ENCODE results near the gene ERMARD.

ERMARD gene

DNA sequence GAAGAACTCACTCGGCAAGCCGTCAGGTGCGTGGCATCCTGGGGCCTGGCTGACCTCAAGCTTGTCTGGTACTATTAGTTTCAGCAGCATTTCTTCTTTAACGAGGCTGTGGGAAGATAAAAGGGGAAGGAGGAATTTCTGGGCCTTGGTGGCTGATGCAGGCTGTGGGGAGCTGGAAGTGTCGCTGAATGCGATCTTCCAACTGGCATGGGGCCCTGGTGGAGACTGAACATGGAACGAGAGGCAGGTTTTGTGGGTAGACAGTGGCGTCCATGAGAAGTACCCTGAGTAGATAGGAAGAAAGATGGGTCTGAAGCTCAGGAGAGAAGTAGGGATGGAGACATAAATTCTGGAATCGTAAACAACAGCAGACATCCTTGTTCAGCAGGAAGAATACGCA lies 23.9 kb downstream of the ERMARD start:
- H3K36me3 ChIP-seq (ENCODE audit: insufficient read depth, low read length): peaks cover 4% of the 10 kb centered on the region; the same call in 1 of the 2 replicates

DNA sequence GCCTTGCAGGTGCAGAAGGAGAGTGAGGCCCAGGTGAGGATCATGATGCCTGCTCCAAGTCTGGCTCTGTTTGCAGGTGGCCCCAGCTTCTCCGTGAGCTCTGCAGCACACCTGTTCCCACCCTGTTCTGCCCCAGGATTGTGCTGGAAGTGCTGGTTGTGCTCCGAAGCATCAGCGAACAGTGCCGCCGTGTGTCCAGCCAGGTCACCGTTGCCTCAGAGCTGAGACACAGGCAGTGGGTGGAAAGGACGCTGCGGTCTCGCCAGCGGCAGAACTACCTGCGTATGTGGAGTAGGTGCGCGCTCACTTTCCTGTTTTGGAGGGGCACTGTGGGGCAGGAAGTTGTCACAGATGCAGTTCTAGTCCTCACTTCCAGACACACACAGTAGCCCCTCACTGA lies 25.0 kb downstream of the ERMARD start:
- no peak for DNase-seq (ENCODE audit: low read depth, low spot score)
- peaks cover 4% of the 10 kb centered on the region; the same call in 1 of the 2 replicates for H3K36me3 ChIP-seq (ENCODE audit: insufficient read depth, low read length)
- H3K9me3 ChIP-seq (ENCODE audit: low read depth, low read length): no peaks in the 10 kb centered on the region
- H3K27ac ChIP-seq: no peak overlapping the region
- H3K4me3 ChIP-seq: no peak overlapping the region
- no peak overlapping the region for H3K9ac ChIP-seq (ENCODE audit: insufficient read length)
- no peak for TF ChIP-seq FOXP2 (optimal IDR thresholded peaks at IDR 0.05; ENCODE audit: control extremely low read depth, extremely low read length, insufficient read depth)
- no peak for TF ChIP-seq POLR2AphosphoS5 (IDR thresholded peaks at IDR 0.05; ENCODE audit: borderline replicate concordance, low read depth, low read length)
- TF ChIP-seq EZH2 (IDR thresholded peaks at IDR 0.05): no peak

More for the DNA sequence above, 23.9 kb downstream of the ERMARD start:
- H3K4me3 ChIP-seq: no peak overlapping the region
- no peak overlapping the region for H3K27ac ChIP-seq
- H3K9ac ChIP-seq (ENCODE audit: insufficient read length): no peak overlapping the region
- H3K9me3 ChIP-seq (ENCODE audit: low read depth, low read length): no peaks in the 10 kb centered on the region
- no peak for DNase-seq (ENCODE audit: low read depth, low spot score)
- TF ChIP-seq POLR2AphosphoS5 (IDR thresholded peaks at IDR 0.05; ENCODE audit: borderline replicate concordance, low read depth, low read length) (no peak), EZH2 (IDR thresholded peaks at IDR 0.05) (no peak), FOXP2 (optimal IDR thresholded peaks at IDR 0.05; ENCODE audit: control extremely low read depth, extremely low read length, insufficient read depth) (no peak)

DNA sequence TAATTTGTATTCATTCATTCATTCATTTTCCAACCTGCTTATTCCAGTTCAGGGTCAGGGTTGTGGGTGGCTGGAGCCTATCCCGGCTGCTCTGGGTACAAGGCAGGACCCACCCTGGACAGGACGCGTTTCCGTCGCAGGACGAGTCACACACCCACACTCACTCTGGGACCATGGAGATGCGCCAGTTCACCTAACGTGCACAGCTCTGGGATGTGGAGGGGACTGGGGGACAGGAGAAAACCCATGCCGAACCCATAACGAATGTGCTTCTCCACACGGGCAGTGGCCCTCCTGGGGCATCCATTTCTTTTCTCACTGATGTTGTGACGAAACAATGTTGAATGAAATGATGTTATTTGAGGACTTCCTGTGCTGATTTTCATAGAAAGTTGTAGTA lies 26.5 kb downstream of the ERMARD start:
- no peaks in the 10 kb centered on the region for H3K36me3 ChIP-seq (ENCODE audit: insufficient read depth, low read length)
- H3K4me3 ChIP-seq: no peak overlapping the region
- no peak for DNase-seq (ENCODE audit: low read depth, low spot score)
- H3K9me3 ChIP-seq (ENCODE audit: low read depth, low read length): no peaks in the 10 kb centered on the region
- H3K27ac ChIP-seq: no peak overlapping the region
- no peak overlapping the region for H3K9ac ChIP-seq (ENCODE audit: insufficient read length)
- no peak for TF ChIP-seq FOXP2 (optimal IDR thresholded peaks at IDR 0.05; ENCODE audit: control extremely low read depth, extremely low read length, insufficient read depth)
- TF ChIP-seq EZH2 (IDR thresholded peaks at IDR 0.05): no peak
- TF ChIP-seq POLR2AphosphoS5 (IDR thresholded peaks at IDR 0.05; ENCODE audit: borderline replicate concordance, low read depth, low read length): no peak

DNA sequence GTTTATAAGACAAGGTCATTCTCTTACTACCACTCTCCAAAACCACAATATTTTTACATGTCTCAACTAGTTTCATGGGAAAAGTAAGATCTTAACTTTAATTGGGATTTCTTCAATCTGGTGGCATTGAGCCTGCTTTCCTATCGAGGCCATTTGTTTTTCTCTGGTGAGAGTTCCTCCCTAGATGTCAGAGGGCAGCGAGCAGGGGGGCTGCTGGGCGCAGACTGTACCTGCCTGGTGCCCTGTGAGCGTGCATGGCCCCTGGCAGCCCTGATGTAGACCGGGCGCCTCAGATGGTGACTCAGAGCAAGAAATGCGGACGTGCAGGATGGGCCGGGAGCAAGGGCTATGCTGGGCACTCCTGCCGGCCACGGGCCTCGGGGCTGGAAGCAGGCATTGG lies 27.2 kb downstream of the ERMARD start:
- no peak for DNase-seq (ENCODE audit: low read depth, low spot score)
- TF ChIP-seq FOXP2 (optimal IDR thresholded peaks at IDR 0.05; ENCODE audit: control extremely low read depth, extremely low read length, insufficient read depth) (no peak), POLR2AphosphoS5 (IDR thresholded peaks at IDR 0.05; ENCODE audit: borderline replicate concordance, low read depth, low read length) (no peak), EZH2 (IDR thresholded peaks at IDR 0.05) (no peak)
- Histone ChIP-seq H3K9ac (ENCODE audit: insufficient read length) (no peak overlapping the region), H3K27ac (no peak overlapping the region), H3K9me3 (ENCODE audit: low read depth, low read length) (no peaks in the 10 kb centered on the region), H3K4me3 (no peak overlapping the region), H3K36me3 (ENCODE audit: insufficient read depth, low read length) (no peaks in the 10 kb centered on the region)

- no peaks in the 10 kb centered on the region for H3K36me3 ChIP-seq (ENCODE audit: insufficient read depth, low read length)
- H3K27ac ChIP-seq: no peak overlapping the region
- H3K9me3 ChIP-seq (ENCODE audit: low read depth, low read length): no peaks in the 10 kb centered on the region
- no peak overlapping the region for H3K9ac ChIP-seq (ENCODE audit: insufficient read length)
- no peak for TF ChIP-seq FOXP2 (optimal IDR thresholded peaks at IDR 0.05; ENCODE audit: control extremely low read depth, extremely low read length, insufficient read depth)
- TF ChIP-seq EZH2 (IDR thresholded peaks at IDR 0.05): no peak
- TF ChIP-seq POLR2AphosphoS5 (IDR thresholded peaks at IDR 0.05; ENCODE audit: borderline replicate concordance, low read depth, low read length): no peak
- H3K4me3 ChIP-seq: no peak overlapping the region
- no peak for DNase-seq (ENCODE audit: low read depth, low spot score)
Observed at GRCh38 chr6:169779092-169779815, 27.8 kb downstream of the ERMARD start.

GRCh38 chr6:169779896-169780295 lies 28.5 kb downstream of the ERMARD start:
- Histone ChIP-seq H3K9ac (ENCODE audit: insufficient read length) (no peak overlapping the region), H3K9me3 (ENCODE audit: low read depth, low read length) (no peaks in the 10 kb centered on the region), H3K36me3 (ENCODE audit: insufficient read depth, low read length) (no peaks in the 10 kb centered on the region), H3K27ac (no peak overlapping the region), H3K4me3 (no peak overlapping the region)
- no peak for DNase-seq (ENCODE audit: low read depth, low spot score)
- TF ChIP-seq POLR2AphosphoS5 (IDR thresholded peaks at IDR 0.05; ENCODE audit: borderline replicate concordance, low read depth, low read length): no peak

GRCh38 chr6:169780571-169781091 lies 29.2 kb downstream of the ERMARD start:
- Histone ChIP-seq H3K9me3 (ENCODE audit: low read depth, low read length) (no peaks in the 10 kb centered on the region), H3K9ac (ENCODE audit: insufficient read length) (no peak overlapping the region), H3K27ac (no peak overlapping the region), H3K4me3 (no peak overlapping the region), H3K36me3 (ENCODE audit: insufficient read depth, low read length) (no peaks in the 10 kb centered on the region)
- TF ChIP-seq FOXP2 (optimal IDR thresholded peaks at IDR 0.05; ENCODE audit: control extremely low read depth, extremely low read length, insufficient read depth) (no peak), EZH2 (IDR thresholded peaks at IDR 0.05) (no peak), POLR2AphosphoS5 (IDR thresholded peaks at IDR 0.05; ENCODE audit: borderline replicate concordance, low read depth, low read length) (no peak)
- no peak for DNase-seq (ENCODE audit: low read depth, low spot score)

GRCh38 chr6:169782966-169783365 lies 31.5 kb downstream of the ERMARD start:
- TF ChIP-seq POLR2AphosphoS5 (IDR thresholded peaks at IDR 0.05; ENCODE audit: borderline replicate concordance, low read depth, low read length) (no peak), FOXP2 (optimal IDR thresholded peaks at IDR 0.05; ENCODE audit: control extremely low read depth, extremely low read length, insufficient read depth) (no peak), EZH2 (IDR thresholded peaks at IDR 0.05) (no peak)
- no peak for DNase-seq (ENCODE audit: low read depth, low spot score)
- H3K9ac ChIP-seq (ENCODE audit: insufficient read length): no peak overlapping the region
- no peaks in the 10 kb centered on the region for H3K9me3 ChIP-seq (ENCODE audit: low read depth, low read length)
- H3K4me3 ChIP-seq: no peak overlapping the region
- no peaks in the 10 kb centered on the region for H3K36me3 ChIP-seq (ENCODE audit: insufficient read depth, low read length)
- H3K27ac ChIP-seq: no peak overlapping the region

- Histone ChIP-seq H3K27ac (no peak overlapping the region), H3K4me3 (no peak overlapping the region), H3K9me3 (ENCODE audit: low read depth, low read length) (no peaks in the 10 kb centered on the region), H3K9ac (ENCODE audit: insufficient read length) (no peak overlapping the region), H3K36me3 (ENCODE audit: insufficient read depth, low read length) (no peaks in the 10 kb centered on the region)
- DNase-seq (ENCODE audit: low read depth, low spot score): no peak
- no peak for TF ChIP-seq POLR2AphosphoS5 (IDR thresholded peaks at IDR 0.05; ENCODE audit: borderline replicate concordance, low read depth, low read length)
- TF ChIP-seq FOXP2 (optimal IDR thresholded peaks at IDR 0.05; ENCODE audit: control extremely low read depth, extremely low read length, insufficient read depth): no peak
- no peak for TF ChIP-seq EZH2 (IDR thresholded peaks at IDR 0.05)
Observed at GRCh38 chr6:169783401-169783800, 32.0 kb downstream of the ERMARD start.

Data from SK-N-MC (cell line).